ENCODE data around the gene PAX3. TPM values are rescaled to one million over a fixed set of nuclear protein-coding genes. Genes with fewer than 3 reads are reported as not detected.

PAX3 gene
- total RNA-seq, 1 experiment from 2014 or later: not detected

DNA sequence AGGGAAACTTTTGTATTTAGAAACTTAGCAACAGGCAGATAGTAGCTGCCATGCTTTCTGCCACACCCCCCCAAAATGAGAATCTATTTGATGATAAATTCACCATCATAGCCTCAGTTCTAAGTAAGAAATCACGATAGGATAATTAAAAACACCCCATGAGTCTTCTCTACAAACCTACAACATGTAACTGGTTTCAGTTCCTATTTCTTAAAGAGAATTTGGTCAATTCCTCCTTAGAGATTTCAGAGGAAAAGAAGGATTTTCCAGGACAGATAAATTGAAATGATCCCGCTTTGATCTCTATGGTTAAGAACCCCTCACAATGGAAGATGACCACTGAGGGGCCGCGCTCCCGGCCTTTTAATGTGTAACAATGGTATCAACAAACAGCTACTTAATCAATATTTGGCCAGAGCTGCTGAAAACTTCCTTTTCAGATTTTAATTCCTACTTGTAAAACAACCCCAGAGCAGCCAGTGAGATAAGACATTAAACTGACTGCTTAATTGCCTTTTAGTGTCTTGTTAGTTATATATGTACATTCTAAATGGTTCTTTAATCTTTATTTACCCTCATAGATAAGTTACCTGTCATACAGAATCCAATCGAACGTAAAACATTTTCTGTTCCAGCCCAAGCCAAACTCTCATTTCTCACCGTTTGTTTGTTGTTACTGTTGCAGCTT lies 10.1 kb downstream of the PAX3 start:
- no TSS peak for BruUV-seq (replicated peaks)
- no peaks in the 10 kb centered on the region for H3K9me3 ChIP-seq
- no peaks in the 10 kb centered on the region for H3K27me3 ChIP-seq (replicated peaks; ENCODE audit: control insufficient read depth, insufficient read depth, low read length)
- Mint-ChIP-seq H3K4me1 (ENCODE audit: low read depth, unreplicated experiment) (no peaks in the 10 kb centered on the region), H3K27ac (ENCODE audit: unreplicated experiment) (no peak overlapping the region), H3K4me3 (ENCODE audit: unreplicated experiment) (no peak overlapping the region), H3K36me3 (ENCODE audit: insufficient read depth, unreplicated experiment) (no peaks in the 10 kb centered on the region), H3K9me3 (ENCODE audit: unreplicated experiment) (no peaks in the 10 kb centered on the region), H3K27me3 (ENCODE audit: insufficient read depth, unreplicated experiment) (peaks cover 45% of the 10 kb centered on the region)
- DNase-seq: no peak
- H3K4me3 ChIP-seq (ENCODE audit: low read depth, low read length): no peak overlapping the region
- ChIA-PET POLR2A (no interaction called here), CTCF (no interaction called here)
- intact Hi-C loops (cut with micrococcal nuclease; ENCODE audit: unreplicated experiment): no loop called here
- H3K36me3 ChIP-seq (ENCODE audit: control insufficient read depth, insufficient read depth, low read length): no peaks in the 10 kb centered on the region
- TF ChIP-seq, protein P1, sequence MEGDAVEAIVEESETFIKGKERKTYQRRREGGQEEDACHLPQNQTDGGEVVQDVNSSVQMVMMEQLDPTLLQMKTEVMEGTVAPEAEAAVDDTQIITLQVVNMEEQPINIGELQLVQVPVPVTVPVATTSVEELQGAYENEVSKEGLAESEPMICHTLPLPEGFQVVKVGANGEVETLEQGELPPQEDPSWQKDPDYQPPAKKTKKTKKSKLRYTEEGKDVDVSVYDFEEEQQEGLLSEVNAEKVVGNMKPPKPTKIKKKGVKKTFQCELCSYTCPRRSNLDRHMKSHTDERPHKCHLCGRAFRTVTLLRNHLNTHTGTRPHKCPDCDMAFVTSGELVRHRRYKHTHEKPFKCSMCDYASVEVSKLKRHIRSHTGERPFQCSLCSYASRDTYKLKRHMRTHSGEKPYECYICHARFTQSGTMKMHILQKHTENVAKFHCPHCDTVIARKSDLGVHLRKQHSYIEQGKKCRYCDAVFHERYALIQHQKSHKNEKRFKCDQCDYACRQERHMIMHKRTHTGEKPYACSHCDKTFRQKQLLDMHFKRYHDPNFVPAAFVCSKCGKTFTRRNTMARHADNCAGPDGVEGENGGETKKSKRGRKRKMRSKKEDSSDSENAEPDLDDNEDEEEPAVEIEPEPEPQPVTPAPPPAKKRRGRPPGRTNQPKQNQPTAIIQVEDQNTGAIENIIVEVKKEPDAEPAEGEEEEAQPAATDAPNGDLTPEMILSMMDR (IDR thresholded peaks at IDR 0.05; ENCODE audit: insufficient read depth in 1 of 2, low read depth in 1 of 2, low read length in 1 of 2, severe bottlenecking in 1 of 2, unreplicated experiment in 1 of 2): no peak
- no peaks in the 10 kb centered on the region for H3K4me1 ChIP-seq

DNA sequence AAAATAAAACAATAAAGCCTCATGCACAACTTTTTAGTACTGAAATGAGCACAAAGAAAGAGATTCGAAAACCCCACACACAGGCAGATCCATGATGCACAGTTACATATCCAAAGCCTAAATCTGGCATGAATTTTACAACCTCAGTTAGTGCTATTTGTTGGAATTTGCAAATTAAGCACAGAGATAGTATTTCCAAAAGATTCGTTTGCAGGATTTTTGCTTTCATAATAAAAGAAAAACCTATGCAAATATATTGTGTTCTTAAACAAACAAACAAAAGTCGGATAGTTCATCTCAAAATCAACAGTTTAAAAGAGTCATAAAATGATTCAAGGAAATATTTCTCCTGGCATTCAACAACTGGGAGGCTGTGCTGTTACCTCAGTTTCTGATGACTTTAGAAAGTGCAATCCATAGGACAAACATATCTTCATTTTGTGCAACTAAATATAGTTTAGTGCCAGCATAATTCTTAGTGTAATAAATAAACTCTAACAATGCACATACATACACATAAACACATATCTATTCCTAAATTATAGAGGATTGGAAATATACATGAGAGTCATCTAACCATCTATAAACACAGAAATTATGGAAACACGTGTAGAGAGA lies 10.8 kb downstream of the PAX3 start:
- intact Hi-C loops (cut with micrococcal nuclease; ENCODE audit: unreplicated experiment): no loop called here
- no TSS peak for BruUV-seq (replicated peaks)
- Histone ChIP-seq H3K27me3 (replicated peaks; ENCODE audit: control insufficient read depth, insufficient read depth, low read length) (no peaks in the 10 kb centered on the region), H3K36me3 (ENCODE audit: control insufficient read depth, insufficient read depth, low read length) (no peaks in the 10 kb centered on the region), H3K9me3 (no peaks in the 10 kb centered on the region), H3K4me1 (no peaks in the 10 kb centered on the region), H3K4me3 (ENCODE audit: low read depth, low read length) (no peak overlapping the region)
- DNase-seq: no peak
- no peak overlapping the region for H3K4me3 Mint-ChIP-seq (ENCODE audit: unreplicated experiment)
- no peaks in the 10 kb centered on the region for H3K36me3 Mint-ChIP-seq (ENCODE audit: insufficient read depth, unreplicated experiment)
- no peaks in the 10 kb centered on the region for H3K4me1 Mint-ChIP-seq (ENCODE audit: low read depth, unreplicated experiment)
- ChIA-PET POLR2A (no interaction called here), CTCF (no interaction called here)
- TF ChIP-seq, protein P1 (IDR thresholded peaks at IDR 0.05; ENCODE audit: insufficient read depth in 1 of 2, low read depth in 1 of 2, low read length in 1 of 2, severe bottlenecking in 1 of 2, unreplicated experiment in 1 of 2): no peak
- H3K9me3 Mint-ChIP-seq (ENCODE audit: unreplicated experiment): no peaks in the 10 kb centered on the region
- peaks cover 42% of the 10 kb centered on the region for H3K27me3 Mint-ChIP-seq (ENCODE audit: insufficient read depth, unreplicated experiment)
- H3K27ac Mint-ChIP-seq (ENCODE audit: unreplicated experiment): no peak overlapping the region

DNA sequence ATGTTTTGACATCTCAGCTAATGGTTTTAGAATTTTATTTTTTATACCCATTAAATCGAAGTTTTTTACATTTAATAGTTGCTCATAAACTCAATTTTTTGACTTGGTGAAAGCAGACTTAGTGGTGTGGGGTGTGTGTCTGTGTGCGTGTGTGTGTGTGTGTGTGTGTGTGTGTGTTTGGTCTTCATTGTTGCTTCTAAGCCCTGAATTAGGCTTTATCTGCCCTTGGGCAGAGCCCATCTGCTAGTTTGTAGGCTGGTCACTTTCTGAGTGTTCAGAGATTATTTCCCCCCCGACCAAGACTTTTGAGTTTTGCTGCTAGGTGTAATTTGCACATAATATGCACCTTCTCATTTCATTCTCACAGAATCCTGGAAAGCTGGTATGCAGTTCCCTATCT lies 14.3 kb downstream of the PAX3 start:
- POLR2A ChIA-PET: no interaction called here
- no peak overlapping the region for H3K4me3 ChIP-seq (ENCODE audit: low read depth, low read length)
- H3K9me3 ChIP-seq: no peaks in the 10 kb centered on the region
- intact Hi-C loops (cut with micrococcal nuclease; ENCODE audit: unreplicated experiment): no loop called here
- Mint-ChIP-seq H3K27me3 (ENCODE audit: insufficient read depth, unreplicated experiment) (peaks cover 41% of the 10 kb centered on the region), H3K4me3 (ENCODE audit: unreplicated experiment) (no peak overlapping the region), H3K27ac (ENCODE audit: unreplicated experiment) (no peak overlapping the region), H3K9me3 (ENCODE audit: unreplicated experiment) (no peaks in the 10 kb centered on the region), H3K36me3 (ENCODE audit: insufficient read depth, unreplicated experiment) (no peaks in the 10 kb centered on the region), H3K4me1 (ENCODE audit: low read depth, unreplicated experiment) (no peaks in the 10 kb centered on the region)
- no peaks in the 10 kb centered on the region for H3K27me3 ChIP-seq (replicated peaks; ENCODE audit: control insufficient read depth, insufficient read depth, low read length)
- H3K36me3 ChIP-seq (ENCODE audit: control insufficient read depth, insufficient read depth, low read length): no peaks in the 10 kb centered on the region
- no peaks in the 10 kb centered on the region for H3K4me1 ChIP-seq
- no peak for DNase-seq
- TF ChIP-seq, protein P1 (IDR thresholded peaks at IDR 0.05; ENCODE audit: insufficient read depth in 1 of 2, low read depth in 1 of 2, low read length in 1 of 2, severe bottlenecking in 1 of 2, unreplicated experiment in 1 of 2): no peak
- CTCF ChIA-PET: no interaction called here
- no TSS peak for BruUV-seq (replicated peaks)
